GM12865 (cell line): ENCODE results near the gene CDK5R1.
"Not testable (repeated sequence)": the region's sequence is repeated elsewhere in the genome, so short reads cannot be mapped to it uniquely, and the experiment has no call there.

Source experiments
- DNase-seq: peaks from one replicate; pipeline ENCODE4 v3.0.0; 2010; ENCODE audit warnings: low read depth
- H3K4me3 ChIP-seq: 2 replicates; pipeline ENCODE4 v1.5.1; 2011; ENCODE audit warnings: mild to moderate bottlenecking, low read depth, low read length, control low read depth
- TF ChIP-seq, protein P1 (sequence below): IDR thresholded peaks from 2 replicates; pipeline ENCODE4 v1.5.1; 2011; ENCODE audit warnings: low read length, control low read depth, low read depth, inconsistent platforms; ENCODE audit not compliant: insufficient read depth; ENCODE audit errors: missing control alignments

Gene CDK5R1

DNA sequence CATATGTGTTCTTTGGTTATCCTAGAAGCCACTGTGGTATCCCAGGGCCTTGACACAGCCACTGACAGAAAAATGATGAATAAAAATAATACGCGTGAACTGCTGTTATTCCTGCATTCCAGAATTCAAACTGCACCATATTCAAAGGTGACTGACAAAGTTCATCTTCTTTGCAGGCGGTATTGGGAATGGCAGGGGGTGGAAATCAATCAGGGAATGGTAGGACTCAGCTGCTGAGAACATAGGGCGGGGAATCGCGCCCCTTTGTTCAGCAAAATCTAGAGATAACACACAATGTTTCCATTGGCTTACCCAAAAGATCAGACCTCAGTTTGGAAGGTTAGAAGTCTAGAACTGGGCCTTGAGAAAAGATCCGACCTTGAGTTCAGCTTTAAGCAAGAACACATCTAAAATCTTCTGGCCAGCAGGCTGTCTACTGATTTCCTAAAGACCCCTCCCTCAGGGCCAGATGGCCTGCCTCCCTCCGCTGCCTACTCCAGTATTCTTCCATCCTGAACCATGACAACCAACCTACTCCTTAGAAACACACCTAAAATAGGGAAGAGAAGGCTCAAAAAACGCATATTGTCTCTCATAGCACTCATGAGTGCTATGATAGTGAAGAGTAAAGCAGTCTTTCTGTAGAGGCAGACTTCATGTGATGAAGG is 34.1 kb downstream of the CDK5R1 start:
- H3K4me3 ChIP-seq, result no peak overlapping the region
- DNase-seq, result no peak
- TF ChIP-seq, protein P1, sequence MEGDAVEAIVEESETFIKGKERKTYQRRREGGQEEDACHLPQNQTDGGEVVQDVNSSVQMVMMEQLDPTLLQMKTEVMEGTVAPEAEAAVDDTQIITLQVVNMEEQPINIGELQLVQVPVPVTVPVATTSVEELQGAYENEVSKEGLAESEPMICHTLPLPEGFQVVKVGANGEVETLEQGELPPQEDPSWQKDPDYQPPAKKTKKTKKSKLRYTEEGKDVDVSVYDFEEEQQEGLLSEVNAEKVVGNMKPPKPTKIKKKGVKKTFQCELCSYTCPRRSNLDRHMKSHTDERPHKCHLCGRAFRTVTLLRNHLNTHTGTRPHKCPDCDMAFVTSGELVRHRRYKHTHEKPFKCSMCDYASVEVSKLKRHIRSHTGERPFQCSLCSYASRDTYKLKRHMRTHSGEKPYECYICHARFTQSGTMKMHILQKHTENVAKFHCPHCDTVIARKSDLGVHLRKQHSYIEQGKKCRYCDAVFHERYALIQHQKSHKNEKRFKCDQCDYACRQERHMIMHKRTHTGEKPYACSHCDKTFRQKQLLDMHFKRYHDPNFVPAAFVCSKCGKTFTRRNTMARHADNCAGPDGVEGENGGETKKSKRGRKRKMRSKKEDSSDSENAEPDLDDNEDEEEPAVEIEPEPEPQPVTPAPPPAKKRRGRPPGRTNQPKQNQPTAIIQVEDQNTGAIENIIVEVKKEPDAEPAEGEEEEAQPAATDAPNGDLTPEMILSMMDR, result no peak

DNA sequence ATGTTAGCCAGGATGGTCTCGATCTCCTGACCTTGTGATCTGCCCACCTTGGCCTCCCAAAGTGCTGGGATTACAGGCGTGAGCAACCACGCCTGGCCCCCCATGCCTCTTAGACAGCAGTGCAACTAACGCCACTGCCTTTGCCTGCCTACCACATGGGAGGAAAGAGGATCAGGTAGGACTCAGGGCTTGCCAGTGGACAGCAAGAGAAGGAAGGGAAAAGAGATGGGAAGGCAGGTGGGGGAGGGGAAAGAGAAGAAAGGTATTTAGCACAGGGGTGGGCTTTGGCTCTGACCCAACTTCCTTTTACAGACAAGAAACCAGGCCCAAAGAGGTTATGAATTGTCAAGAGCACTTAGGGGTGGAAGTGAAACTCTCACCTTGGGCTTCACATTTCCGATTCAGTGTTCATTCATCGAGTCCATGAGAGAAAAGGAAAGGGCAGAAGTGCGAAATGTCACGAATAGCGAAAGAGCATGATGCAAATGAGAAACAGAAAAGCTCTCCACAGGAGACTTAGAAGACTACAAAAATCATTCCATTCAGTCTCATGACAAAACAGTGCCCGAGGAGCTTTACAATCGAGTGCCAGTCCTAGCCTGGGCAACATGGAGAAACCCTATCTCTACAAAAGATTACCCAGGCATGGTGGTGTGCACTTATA is 36.4 kb downstream of the CDK5R1 start:
- peak overlapping the region; percentile 33 for H3K4me3 ChIP-seq
- TF ChIP-seq, protein P1, result no peak
- peak; percentile 98 for DNase-seq

DNA sequence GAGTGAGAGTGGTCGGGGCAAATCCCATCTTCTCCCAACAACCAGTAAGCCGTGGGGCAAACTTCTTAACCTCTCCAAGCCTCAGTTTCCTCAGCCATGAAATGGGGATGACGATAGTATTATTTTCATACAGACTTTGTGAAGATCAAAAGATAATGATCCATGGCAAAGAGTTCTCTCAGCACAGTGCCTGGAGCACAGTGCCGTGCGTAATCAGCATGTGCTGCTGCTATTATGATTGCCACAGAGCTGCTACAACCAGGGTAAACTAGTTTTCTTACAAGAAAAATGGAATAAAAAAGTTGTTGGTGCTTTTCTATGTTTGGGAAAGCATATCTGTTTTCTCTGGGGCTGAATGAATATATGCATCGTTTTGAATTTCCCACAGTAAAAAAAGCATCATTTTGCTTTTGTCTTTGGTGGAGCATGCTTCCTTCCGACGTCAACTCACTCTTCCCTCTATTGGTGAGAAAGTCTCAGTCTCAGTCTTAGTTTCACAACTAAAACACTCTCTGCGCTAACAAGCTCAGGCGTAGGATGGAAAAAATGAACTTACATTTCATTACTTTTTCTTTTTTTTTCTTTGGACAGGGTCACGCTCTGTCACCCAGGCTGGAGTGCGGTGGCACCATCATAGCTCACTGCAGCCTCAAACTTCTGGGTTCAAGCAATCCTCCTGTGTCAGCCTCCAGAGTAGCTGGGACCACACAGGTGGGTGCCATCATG is 37.2 kb downstream of the CDK5R1 start:
- DNase-seq, result peak; percentile 93
- TF ChIP-seq, protein P1, result no peak
- peak overlapping the region; percentile 33 for H3K4me3 ChIP-seq

DNA sequence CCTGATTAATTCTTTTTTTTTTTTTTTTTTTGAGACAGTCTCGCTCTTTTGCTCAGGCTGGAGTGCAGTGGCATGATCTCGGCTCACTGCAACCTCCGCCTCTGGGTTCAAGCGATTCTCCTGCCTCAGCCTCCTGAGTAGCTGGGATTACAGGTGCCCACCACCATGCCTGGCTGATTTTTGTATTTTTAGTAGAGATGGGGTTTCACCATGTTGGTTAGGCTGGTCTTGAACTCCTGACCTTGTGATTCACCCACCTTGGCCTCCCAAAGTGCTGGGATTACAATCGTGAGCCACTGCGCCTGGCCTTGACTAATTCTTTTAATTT is 37.7 kb downstream of the CDK5R1 start:
- DNase-seq, H3K4me3 ChIP-seq: not testable (repeated sequence)

DNA sequence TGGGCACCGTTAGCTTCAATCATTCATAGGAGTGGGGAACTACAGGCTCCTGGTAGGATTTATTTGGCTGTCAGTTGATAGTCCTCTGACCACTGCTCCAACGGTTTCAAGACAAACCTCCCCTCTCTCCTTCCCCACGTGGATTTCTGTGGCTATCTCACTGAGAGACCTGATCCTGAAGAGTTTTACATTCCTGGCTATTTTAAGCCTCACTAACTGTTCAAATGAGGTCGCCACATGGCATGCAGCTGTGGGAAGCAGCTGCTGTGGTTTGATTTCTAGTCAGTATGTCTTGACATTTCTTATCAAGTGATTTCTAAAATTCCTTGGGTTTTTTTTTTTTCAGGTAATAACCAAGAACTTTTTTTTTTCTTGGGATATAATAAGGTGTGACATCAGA is 38.3 kb downstream of the CDK5R1 start:
- no peak overlapping the region for H3K4me3 ChIP-seq
- DNase-seq, result no peak
- TF ChIP-seq, protein P1, result no peak

DNA sequence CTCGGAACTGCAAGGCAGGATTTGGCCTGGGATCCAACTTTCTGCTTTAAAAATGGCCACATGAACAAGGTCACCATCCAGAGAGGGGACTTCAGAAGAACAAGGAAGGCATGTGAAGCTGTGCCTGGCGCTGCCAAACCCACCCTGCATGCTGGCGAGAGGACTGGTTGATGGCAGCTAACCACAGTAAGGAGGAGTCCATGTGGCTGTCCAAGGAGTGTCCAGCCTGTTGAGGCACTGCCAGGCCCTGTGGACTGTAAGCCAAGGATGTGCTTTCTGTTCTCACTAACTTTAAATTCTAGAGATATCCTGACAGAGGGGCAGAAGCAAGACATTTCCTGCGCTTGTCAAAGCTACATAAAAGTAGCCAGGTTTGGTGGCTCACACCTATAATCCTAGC is 40.4 kb downstream of the CDK5R1 start:
- TF ChIP-seq, protein P1, result no peak
- no peak for DNase-seq

DNA sequence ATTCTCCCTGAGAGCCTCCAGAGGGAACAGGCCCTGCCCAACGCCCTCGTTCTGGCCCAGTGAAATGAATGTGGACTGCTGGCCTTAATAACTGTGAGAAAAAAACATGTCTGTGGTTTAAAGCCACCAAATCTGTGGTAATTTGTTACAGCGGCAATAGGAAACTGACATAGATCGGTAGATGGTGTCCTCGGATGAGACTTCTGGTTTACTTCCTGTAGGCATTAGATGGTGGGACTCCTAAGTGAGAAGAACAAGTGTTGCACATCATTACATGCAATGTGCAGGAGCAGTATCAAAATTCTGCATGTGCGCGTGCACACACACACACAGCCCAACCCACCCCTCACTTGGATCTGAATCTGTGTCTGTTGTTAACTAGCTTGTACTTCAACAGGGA is 42.0 kb downstream of the CDK5R1 start:
- peak; percentile 42 for DNase-seq
- no peak overlapping the region for H3K4me3 ChIP-seq
- TF ChIP-seq, protein P1, result no peak

More for the DNA sequence above, 40.4 kb downstream of the CDK5R1 start:
- H3K4me3 ChIP-seq, result no peak overlapping the region
